SK-N-SH (cell line): ENCODE results near the gene CDK11B. TPM values are rescaled to one million over a fixed set of nuclear protein-coding genes. Genes with fewer than 3 reads are reported as not detected.
"Not testable (repeated sequence)": the region's sequence is repeated elsewhere in the genome, so short reads cannot be mapped to it uniquely, and the experiment has no call there.

ENCODE experiments used
- CTCF ChIA-PET: fragments of 300-600, 350-600 bp; formaldehyde crosslinking; extraction: SDS; loops from one replicate; lab custom pipeline; 2021; lab: Yijun Ruan, JAX
- POLR2A ChIA-PET: fragments of 350-600 bp; sonication (Branson Sonifier 250); formaldehyde crosslinking; extraction: SDS; loops from one replicate; lab custom pipeline; 2020; ENCODE audit warnings: antibody characterized with exemption, inconsistent platforms; lab: Yijun Ruan, JAX
- DNase-seq: peaks from one replicate; pipeline ENCODE4 v3.0.0; 2012
- H2AFZ ChIP-seq: fragments of 200-600 bp; sonication (generic); 2 replicates; pipeline ENCODE4 v1.8.1; 2016; ENCODE audit warnings: antibody characterized with exemption, mild to moderate bottlenecking, low read depth
- H3F3A ChIP-seq: fragments of 200-600 bp; sonication (generic); replicated peaks from 2 replicates; pipeline ENCODE3; 2016; ENCODE audit warnings: antibody characterized with exemption, mild to moderate bottlenecking; ENCODE audit not compliant: insufficient read depth
- H3K27ac ChIP-seq, 2 experiments: fragments of 200-500 bp in 1 of 2; fragments of 200-600 bp in 1 of 2; sonication (Bioruptor generic) in 1 of 2; sonication (generic), shearing (Covaris generic) in 1 of 2; 2 replicates each; pipeline versions ENCODE4 v1.5.1 to v1.6.1; 2014 to 2016; ENCODE audit warnings: low read depth in 2 of 2, inconsistent platforms in 1 of 2, low read length in 1 of 2, mild to moderate bottlenecking in 1 of 2, mixed read lengths in 1 of 2
- H3K27me3 ChIP-seq: fragments of 200-600 bp; sonication (generic), shearing (Covaris generic); 2 replicates; pipeline ENCODE4 v1.6.1; 2016; ENCODE audit warnings: mixed run types; ENCODE audit not compliant: insufficient read depth
- H3K36me3 ChIP-seq, 2 experiments: fragments of 200-500 bp in 1 of 2; fragments of 200-600 bp in 1 of 2; sonication (Bioruptor generic) in 1 of 2; sonication (generic) in 1 of 2; replicated peaks in 1 of 2; 2 replicates each; pipeline versions ENCODE3 to v1.5.1; 2014 to 2016; ENCODE audit warnings: low read length in 1 of 2, mild to moderate bottlenecking in 1 of 2; ENCODE audit not compliant: insufficient read depth in 2 of 2, control insufficient read depth in 1 of 2
- H3K4me1 ChIP-seq, 2 experiments: fragments of 200-500 bp in 1 of 2; fragments of 200-600 bp in 1 of 2; sonication (Bioruptor generic) in 1 of 2; sonication (generic), shearing (Covaris generic) in 1 of 2; 2 replicates each; pipeline versions ENCODE4 v1.5.1 to v1.6.1; 2014 to 2016; ENCODE audit warnings: low read depth in 1 of 2, low read length in 1 of 2, mixed run types in 1 of 2; ENCODE audit not compliant: insufficient read depth in 2 of 2, control insufficient read depth in 1 of 2
- H3K4me2 ChIP-seq: fragments of 200-600 bp; sonication (generic), shearing (Covaris generic); 2 replicates; pipeline ENCODE4 v1.6.1; 2017; ENCODE audit warnings: mixed run types
- H3K4me3 ChIP-seq, 2 experiments: fragments of 200-500 bp in 1 of 2; fragments of 200-600 bp in 1 of 2; sonication (Bioruptor generic) in 1 of 2; sonication (generic), shearing (Covaris generic) in 1 of 2; 2 replicates each; pipeline versions ENCODE4 v1.5.1 to v1.8.1; 2014 to 2016; ENCODE audit warnings: low read depth in 2 of 2, inconsistent platforms in 1 of 2, low read length in 1 of 2, mild to moderate bottlenecking in 1 of 2, mixed read lengths in 1 of 2, moderate library complexity in 1 of 2
- H3K79me2 ChIP-seq: fragments of 200-600 bp; sonication (generic); 2 replicates; pipeline ENCODE4 v1.8.1; 2017; ENCODE audit warnings: mild to moderate bottlenecking; ENCODE audit not compliant: insufficient read depth
- H3K9ac ChIP-seq: fragments of 200-600 bp; sonication (generic); 2 replicates; pipeline ENCODE4 v1.6.1; 2017; ENCODE audit warnings: mixed run types
- H3K9me2 ChIP-seq: fragments of 200-600 bp; sonication (generic); 2 replicates; pipeline ENCODE4 v1.6.1; 2017; ENCODE audit warnings: mixed run types
- H3K9me3 ChIP-seq: fragments of 200-600 bp; sonication (generic); 2 replicates; pipeline ENCODE4 v1.6.1; 2017; ENCODE audit warnings: mixed run types, mild to moderate bottlenecking, moderate library complexity
- H4K20me1 ChIP-seq: fragments of 200-600 bp; sonication (generic); 2 replicates; pipeline ENCODE4 v1.6.1; 2017; ENCODE audit warnings: mild to moderate bottlenecking, mixed run types; ENCODE audit not compliant: insufficient read depth
- CTCF ChIP-seq: fragments of 200-600 bp; sonication (generic); IDR thresholded peaks from 2 replicates; pipeline ENCODE4 v1.6.1; 2017; ENCODE audit warnings: antibody characterized with exemption, mild to moderate bottlenecking, moderate library complexity
- FOSL2 ChIP-seq: IDR thresholded peaks from 2 replicates; pipeline ENCODE4 v1.4.0; 2012; ENCODE audit warnings: low read depth, mild to moderate bottlenecking, moderate library complexity, borderline replicate concordance
- PBX3 ChIP-seq: IDR thresholded peaks from 2 replicates; pipeline ENCODE4; 2012
- TAF1 ChIP-seq: IDR thresholded peaks from 2 replicates; pipeline ENCODE4 v1.6.1; 2012; ENCODE audit warnings: low read depth, mild to moderate bottlenecking, low read length, moderate library complexity, borderline replicate concordance
- WGBS: methylation state at CpG from one replicate; pipeline ENCODE4 v1.1.6; 2017; ENCODE audit warnings: low lambda C conversion rate; 5-methylcytosine and 5-hydroxymethylcytosine counted together
- polyA plus RNA-seq, 3 experiments: library from polyadenylated mRNA; depleted of rRNA; stranded (reverse); fragments of >200 nt; gene quantifications; 2 replicates each; pipeline ENCODE4 v1.2.3, GENCODE V29; 2012

CDK11B gene
- polyA plus RNA-seq, 1 of the 3 experiments (the other 2 are of a cell fraction), result 15.0 TPM

DNA sequence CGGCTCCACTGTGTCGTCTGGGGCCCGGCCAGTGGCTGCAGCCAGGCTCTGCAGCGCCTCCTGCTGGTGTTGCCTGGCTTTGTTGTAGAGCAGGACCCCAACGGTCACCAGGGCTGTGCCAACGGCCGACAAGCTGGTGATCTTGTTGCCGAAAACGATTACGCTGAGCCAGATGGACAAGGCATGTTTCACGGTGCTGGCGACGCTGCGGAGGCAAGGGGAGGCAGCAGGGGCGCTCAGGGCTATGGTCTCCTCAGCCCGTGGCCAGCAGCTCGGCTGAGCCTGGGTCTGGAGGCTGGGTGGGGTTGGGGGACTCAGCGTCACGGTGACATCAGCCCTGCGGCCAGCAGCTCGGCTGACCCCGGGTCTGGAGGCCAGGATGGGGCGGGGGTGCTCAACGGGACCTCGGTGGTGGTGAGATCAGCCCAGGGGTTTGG is 7.0 kb upstream of the CDK11B start:
- H3K27me3 ChIP-seq, result no peaks in the 10 kb centered on the region
- peaks cover 5% of the 10 kb centered on the region for H3F3A ChIP-seq
- no peaks in the 10 kb centered on the region for H3K9me3 ChIP-seq
- peaks cover 0 to 30% of the 10 kb centered on the region in 2 experiments for H3K36me3 ChIP-seq
- no peak overlapping the region; a peak in 1 of 4 replicates for H3K27ac ChIP-seq
- no peak overlapping the region for H3K9ac ChIP-seq
- H2AFZ ChIP-seq, result no peak overlapping the region
- POLR2A ChIA-PET, result no interaction called here
- peak; percentile 78 for DNase-seq
- whole genome bisulfite sequencing, result 86% methylated on average over 8 of the region's 25 CpGs
- H3K9me2 ChIP-seq, result no peaks in the 10 kb centered on the region
- no peaks in the 10 kb centered on the region for H4K20me1 ChIP-seq
- no peak overlapping the region for H3K4me2 ChIP-seq
- no peaks in the 10 kb centered on the region; a peak in 1 of 4 replicates for H3K4me1 ChIP-seq
- TF ChIP-seq CTCF (peak; percentile 54), FOSL2 (no peak)
- TF ChIP-seq, all 33 proteins: peak for 1
- Histone ChIP-seq H3K79me2 (no peaks in the 10 kb centered on the region), H3K4me3 (no peak overlapping the region)
- CTCF ChIA-PET, result interaction anchor here (1.1 to 1.6 kb wide), 6 partner anchors 10 to 379 kb away, joined by 3 to 7 read pairs (median 6); no protein-coding TSS in a partner anchor

DNA sequence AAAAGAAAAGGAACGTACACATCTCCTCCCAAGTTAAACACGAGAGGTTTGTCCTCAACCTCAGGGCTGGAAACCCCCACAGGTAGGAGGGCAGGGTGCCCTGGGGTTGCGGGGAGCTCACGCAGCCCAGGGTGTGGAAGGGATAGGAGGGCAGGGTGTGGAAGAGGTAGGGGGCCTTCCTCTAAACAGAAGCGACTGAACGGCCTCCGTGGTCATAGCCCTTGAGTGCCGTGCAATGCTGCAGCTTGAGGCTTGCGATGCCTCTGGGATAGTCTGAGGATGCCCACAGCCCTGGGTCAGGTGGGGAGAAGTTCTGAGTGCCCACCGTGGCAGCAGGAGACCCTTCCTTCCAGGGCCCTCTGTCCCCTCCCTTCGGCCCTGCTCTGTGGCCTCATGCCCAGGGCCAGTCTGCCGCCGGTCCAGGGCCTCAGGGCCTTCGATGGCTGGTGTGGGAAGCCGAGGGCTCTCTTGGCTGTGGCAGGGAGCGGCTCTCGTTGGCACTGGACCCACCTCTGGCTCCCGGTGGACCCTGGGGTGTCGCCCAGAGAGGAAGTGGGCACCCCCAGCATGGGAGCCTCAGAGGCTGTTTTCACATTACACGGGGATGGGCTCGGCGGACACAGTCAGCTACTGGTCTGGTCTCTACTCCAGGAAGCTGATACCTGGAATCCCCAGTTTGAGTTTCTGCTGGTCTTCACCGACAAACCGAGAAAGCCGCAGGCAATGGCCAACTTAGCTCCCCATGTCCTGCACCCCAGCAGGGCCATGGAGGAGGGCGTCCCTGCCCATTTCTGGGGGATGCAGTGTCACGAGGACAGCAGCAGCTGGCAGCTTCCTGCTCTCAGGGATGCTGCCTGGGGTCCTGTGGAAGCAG is 6.4 kb upstream of the CDK11B start:
- POLR2A ChIA-PET, result no interaction called here
- Histone ChIP-seq H3K4me1 (no peaks in the 10 kb centered on the region; a peak in 1 of 4 replicates), H2AFZ (no peak overlapping the region), H3F3A (peaks cover 5% of the 10 kb centered on the region), H3K27me3 (no peaks in the 10 kb centered on the region), H3K79me2 (no peaks in the 10 kb centered on the region), H3K4me3 (no peak overlapping the region), H3K4me2 (no peak overlapping the region), H3K9me3 (no peaks in the 10 kb centered on the region), H3K9me2 (no peaks in the 10 kb centered on the region), H4K20me1 (no peaks in the 10 kb centered on the region), H3K36me3 (peaks cover 0 to 28% of the 10 kb centered on the region in 2 experiments), H3K9ac (no peak overlapping the region), H3K27ac (no peak overlapping the region)
- WGBS, result 99% methylated on average over 13 of the region's 27 CpGs
- TF ChIP-seq PBX3 (no peak), TAF1 (no peak)
- DNase-seq, result peak; percentile 14
- CTCF ChIA-PET, result interaction anchor here (1.1 to 1.6 kb wide), 6 partner anchors 9 to 379 kb away, joined by 3 to 7 read pairs (median 6); no protein-coding TSS in a partner anchor

DNA sequence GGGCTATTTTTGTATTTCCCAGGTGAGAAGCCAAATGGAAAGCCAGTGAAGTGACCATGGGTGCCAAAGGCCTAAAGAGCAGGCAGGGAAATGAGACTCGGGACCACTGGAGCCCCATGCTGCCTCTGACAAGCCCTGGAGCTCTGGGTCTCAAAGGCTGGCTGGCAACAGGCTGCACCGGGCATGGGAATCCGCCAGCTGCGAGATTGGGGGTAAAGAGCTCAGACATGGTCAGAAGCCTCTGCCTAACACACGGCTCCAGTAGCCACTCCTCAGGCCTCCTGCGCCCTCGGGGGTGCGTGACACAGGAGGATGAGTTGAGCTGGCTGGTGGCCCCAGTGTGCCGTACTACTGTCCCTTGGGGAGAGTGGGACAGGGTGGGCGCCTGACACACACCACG is 5.5 kb upstream of the CDK11B start:
- H3K9me2 ChIP-seq, H3K9ac ChIP-seq, H3K4me1 ChIP-seq, H2AFZ ChIP-seq, H3K27ac ChIP-seq, H3K79me2 ChIP-seq, CTCF ChIA-PET, H3K9me3 ChIP-seq, H3F3A ChIP-seq, H3K27me3 ChIP-seq, H3K4me2 ChIP-seq, H3K4me3 ChIP-seq, H4K20me1 ChIP-seq, POLR2A ChIA-PET, DNase-seq: not testable (repeated sequence)
- 57% methylated on average over 2 of the region's 11 CpGs for WGBS
- peaks cover 0 to 23% of the 10 kb centered on the region in 2 experiments for H3K36me3 ChIP-seq

GRCh38 chr1:1662830-1663560 is 4.2 kb upstream of the CDK11B start:
- Histone ChIP-seq H3K27ac (peak overlapping the region in 1 of 2 experiments; percentile 41; a peak in 1 of 4 replicates), H3K36me3 (peaks cover 0 to 22% of the 10 kb centered on the region in 2 experiments)
- H2AFZ ChIP-seq, H3K9me2 ChIP-seq, H3F3A ChIP-seq, H3K27me3 ChIP-seq, H3K4me2 ChIP-seq, H4K20me1 ChIP-seq, H3K4me3 ChIP-seq, DNase-seq, POLR2A ChIA-PET, H3K4me1 ChIP-seq, H3K9ac ChIP-seq, H3K79me2 ChIP-seq, H3K9me3 ChIP-seq, CTCF ChIA-PET: not testable (repeated sequence)
- 78% methylated on average over 14 of the region's 15 CpGs for WGBS
